GDM1 (cell line): ENCODE measurements around the gene PANK3.
"Not testable (repeated sequence)": the region's sequence is repeated elsewhere in the genome, so short reads cannot be mapped to it uniquely, and the experiment has no call there.

Experiments used
- DNase-seq: peaks from one replicate; lab custom pipeline; 2025; lab: John Stamatoyannopoulos, UW

The PANK3 gene

GRCh38 chr5:168578538-168579487, at the start of gene PANK3:
Gene PANK3, minus strand, starts transcription at chr5:168579368. Its CDS starts 85 bp downstream, at chr5:168579283.
- peak; percentile 73 for DNase-seq

DNA sequence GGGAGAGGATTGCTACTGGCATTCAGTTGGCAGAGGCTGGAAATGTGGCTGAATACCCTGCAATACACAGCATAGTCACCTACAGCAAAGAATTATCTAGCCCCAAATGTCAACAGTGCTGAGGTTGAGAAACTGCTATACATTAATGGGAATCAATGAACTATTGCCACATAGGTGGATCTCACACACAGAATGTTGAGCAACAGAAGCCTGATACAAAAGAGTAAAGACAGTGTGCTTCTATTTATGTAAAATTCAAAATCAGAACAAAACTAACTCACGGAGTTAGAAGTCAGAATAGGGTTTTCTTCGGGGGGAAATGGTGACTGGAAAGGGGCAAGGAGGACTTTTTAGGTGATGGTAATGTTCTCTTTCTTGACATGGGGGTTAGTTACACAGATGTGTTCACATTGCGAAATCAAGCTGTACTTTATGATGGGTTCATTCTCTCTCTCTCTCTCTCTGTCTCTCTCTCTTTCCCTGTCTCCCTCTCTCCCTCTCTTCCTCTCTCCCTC, 45.7 kb upstream of the PANK3 start:
- DNase-seq, result no peak

DNA sequence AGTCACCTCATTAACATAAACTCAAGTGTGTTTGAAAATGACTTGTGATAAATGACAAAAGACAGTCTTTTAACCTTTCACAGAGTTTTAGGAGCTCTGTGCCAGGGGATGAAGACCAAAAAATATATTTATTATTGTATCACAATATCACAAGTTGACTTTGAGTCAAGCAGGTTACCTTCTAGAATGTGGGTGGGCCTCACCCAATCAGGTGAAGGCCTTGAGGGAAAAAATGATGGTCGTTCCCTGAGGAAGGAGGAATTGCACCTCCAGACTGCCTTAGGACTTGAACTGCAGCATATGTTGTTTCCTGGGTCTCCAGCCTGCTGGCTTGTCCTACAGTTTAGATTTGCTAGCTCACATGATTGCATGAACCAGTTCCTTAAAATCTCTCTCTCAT, 41.6 kb upstream of the PANK3 start:
- DNase-seq, result no peak

DNA sequence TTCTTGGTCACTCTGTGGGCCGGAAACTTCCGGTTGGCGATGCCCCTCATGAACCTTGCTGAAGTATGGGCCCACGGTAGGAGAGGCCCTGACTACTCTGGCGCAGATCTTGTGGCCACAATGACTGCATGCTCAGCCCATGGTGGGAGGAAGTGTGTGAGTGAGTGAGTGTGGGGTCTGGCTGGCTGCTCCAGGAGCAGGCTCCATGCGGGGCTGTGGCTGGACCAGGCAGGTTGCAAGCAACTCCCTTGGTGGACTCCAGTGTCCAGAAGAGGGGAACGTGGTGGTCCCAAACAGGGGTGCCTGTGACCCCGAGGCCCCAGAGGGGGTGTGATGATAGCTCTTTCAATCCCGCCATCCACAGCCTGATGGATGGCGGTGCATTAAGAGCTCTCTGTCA, 35.5 kb upstream of the PANK3 start:
- no peak for DNase-seq

DNA sequence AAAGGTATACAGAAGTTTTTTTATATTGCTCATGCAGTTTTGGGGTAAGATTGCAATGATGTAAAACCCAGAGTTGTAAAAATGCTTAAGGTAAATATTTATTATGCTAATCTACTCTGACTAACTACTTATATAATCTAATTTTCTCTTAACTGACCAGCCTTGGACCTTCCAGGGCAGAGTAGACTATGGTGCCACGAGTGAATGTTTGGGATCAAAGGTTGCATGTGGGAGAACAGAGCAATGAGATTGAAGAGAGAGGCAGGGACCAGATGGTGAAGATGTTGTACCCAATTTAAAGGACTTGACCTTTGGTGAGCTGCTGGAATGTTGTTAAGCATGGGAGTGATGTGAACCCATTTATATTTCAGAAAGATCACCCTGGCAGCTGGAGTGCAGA, 34.8 kb upstream of the PANK3 start:
- DNase-seq, result no peak

GRCh38 chr5:168613396-168613795, 34.2 kb upstream of the PANK3 start:
- DNase-seq, result no peak

DNA sequence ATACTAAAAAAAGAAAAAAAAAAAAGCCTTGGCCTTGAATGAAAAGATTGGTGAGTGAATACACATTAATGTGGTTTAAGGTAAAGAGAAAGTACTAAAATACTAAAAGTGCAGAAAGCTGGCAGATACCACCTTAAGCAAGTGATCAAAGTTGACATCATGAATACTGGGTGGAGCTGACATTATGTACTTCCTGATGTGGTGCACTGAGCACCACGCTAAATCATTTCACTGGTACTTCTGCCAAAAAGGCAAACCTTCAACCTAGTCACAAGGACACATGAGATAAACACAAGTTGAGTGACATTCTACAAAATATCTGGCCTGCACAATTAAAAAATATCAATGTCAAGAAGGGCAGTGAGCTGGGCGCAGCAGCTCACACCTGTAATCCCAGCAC, 33.8 kb upstream of the PANK3 start:
- no peak for DNase-seq

DNA sequence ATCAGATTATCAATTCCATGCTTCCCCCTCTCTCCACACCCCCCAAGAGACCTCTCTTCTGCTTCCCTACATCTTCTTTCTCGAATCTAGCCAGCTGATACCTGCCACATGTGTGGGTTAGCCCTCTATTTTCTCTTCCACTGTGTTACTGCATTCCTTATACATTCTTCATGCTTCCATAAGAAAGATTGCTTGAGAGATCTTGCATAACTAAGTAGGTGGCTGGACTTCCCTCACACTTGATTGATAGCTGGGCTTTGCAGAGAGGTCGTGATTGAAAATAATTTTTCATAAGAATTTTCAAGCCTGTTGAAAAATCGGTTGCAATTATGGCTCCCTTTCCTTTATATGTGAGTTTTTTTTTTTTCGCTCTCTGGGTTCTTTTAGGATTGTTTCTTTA, 33.0 kb upstream of the PANK3 start:
- no peak for DNase-seq

- no peak for DNase-seq
These were observed 32.0 kb upstream of the PANK3 start for GRCh38 chr5:168611165-168611564.

DNA sequence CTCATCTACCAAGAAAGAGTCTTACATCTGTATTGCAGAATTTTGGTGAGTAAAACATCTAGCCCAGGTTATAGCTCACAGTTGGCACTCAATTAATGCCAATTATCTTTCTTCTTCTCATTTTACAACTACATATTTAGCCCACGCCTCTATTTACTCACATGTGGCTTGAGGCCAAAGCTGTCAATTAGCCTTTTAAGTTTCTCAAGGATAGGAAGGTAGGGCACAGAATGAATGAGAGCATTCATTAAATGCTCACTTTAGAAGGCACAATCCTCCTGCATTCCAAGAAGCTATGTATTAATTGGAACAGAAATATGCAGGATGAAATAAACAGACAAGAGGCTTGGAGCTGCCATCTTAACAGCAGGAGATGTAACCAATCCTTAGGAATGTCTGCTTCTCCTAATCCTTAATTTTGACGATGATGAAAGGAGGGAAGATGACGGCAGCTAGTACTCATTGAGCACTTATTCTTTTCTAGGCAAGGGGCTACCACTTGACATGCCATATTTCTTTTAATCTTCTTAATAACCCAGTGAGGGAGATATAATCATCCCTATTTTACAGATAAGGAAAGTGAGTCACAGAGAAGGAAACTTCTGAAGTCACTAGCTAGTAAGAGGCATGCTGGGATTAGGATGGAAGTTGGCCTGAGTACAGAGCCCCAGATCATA, 30.8 kb upstream of the PANK3 start:
- no peak for DNase-seq

DNA sequence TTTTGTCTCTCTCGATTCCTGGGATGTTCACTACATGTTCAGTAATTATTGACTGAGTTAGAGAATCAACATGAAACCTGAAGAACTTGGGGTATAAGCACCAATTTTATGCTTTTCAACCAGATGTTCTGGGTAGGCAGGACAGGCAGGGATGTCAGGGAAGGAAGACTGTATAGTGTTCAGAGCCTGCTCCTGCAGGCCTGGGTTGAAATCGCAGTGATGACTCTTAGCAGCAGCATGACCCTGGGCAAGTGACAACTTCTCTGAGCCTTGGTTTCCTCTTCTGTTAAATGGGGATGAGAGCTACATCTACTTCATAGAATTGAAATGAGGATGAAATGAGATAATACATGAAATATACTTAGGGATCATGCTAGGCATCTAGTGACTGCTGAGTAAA, 29.7 kb upstream of the PANK3 start:
- DNase-seq, result no peak

- no peak for DNase-seq
These were observed 29.2 kb upstream of the PANK3 start for GRCh38 chr5:168608386-168608785.

DNA sequence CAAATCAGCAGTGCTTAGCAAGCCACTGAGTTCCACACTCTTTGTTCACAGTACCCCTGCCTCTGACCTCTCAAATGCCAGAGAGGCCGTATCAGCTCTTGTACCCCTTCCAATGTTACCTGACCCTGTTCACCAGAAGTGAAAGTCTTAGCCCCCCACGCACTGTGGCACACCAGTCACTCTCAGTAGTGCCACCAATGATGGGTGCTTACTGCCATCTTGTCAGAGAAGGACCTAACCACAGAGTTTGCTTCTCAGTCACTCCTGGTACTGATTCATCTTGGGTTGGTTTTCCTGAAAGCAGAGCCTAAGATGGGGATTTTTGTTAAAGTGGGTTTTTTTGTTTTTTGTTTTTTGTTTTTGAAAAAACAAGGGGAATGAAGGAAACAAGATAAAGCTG, 28.8 kb upstream of the PANK3 start:
- no peak for DNase-seq

DNA sequence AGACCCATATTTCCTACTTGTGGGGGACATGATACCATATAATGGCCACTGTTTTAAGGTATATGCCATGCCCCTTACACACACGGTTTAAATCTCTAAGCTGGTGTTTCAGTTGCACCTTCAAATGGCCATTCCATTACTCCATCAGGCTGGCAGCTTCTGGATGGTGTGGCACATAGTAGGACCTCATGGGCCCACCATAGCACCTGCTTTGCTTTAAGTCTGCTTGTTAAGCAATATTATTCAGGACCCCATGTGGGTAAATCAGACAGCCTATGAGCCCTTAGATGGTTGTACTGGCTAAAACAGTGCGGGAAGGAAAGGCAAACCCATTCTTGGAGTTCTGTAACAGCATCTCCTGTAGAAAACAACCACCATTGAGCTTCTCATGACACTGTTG, 27.4 kb upstream of the PANK3 start:
- DNase-seq, result no peak

- no peak for DNase-seq
These were observed 25.3 kb upstream of the PANK3 start for GRCh38 chr5:168604436-168604835.

DNA sequence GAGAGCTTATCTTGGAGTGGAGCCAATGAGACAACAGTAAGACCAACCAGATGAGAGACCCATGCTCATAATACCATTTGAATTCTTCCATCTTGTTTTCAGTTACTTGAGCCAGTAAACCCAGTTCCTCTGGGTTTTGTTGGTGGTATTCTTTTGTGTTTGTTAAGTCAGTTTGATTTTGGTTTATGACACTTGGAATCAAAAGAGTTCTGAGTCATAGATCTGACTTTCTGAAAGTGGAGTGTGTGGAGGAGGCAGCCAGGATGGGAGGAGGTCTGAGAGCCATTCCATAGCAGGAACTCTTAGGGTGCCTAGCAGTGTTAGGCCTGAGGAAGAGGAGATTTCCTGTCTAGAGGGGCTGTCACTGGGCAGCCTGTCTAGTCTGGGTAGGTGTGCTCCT, 24.6 kb upstream of the PANK3 start:
- DNase-seq, result no peak

DNA sequence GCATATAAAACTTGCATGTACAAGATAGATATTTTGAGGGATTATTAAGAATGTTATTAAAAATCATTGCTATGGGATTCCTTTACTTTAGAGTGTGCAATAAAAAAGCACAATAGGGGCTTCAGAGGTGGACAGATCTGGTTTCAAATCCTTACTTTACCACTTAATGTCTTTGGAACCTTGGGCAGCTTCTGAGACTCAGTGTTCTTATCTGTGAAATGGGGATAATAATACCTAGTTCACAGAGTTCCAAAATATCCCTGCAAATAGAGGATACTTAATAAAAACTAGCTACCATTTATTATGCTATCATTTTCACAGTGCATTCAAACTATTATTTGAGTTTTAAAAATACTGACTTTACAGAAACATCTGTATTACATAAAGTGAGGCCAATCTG, 23.3 kb upstream of the PANK3 start:
- DNase-seq, result no peak

- DNase-seq, result no peak
These were observed 22.8 kb upstream of the PANK3 start for GRCh38 chr5:168601972-168602371.

DNA sequence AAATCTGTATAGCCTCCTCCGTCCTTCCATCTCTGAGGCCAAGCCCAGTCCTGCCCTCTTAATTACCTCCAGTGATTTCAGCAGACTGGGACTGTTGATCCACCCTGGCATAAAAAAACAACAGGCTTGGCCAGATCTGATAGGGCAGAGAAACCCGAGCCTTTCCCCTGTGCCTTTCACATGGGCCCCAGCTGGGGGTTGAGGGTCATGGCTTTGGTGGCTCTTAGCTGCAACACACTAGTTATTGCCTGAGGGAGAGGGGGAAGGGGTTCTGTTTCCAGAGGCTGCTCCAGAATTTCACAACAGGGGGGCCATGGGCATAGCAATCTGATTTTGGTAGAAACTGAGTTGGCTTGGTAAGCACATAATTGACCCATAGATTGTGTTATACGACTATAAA, 21.2 kb upstream of the PANK3 start:
- DNase-seq, result no peak

- no peak for DNase-seq
These were observed 20.7 kb upstream of the PANK3 start for GRCh38 chr5:168599826-168600225.

DNA sequence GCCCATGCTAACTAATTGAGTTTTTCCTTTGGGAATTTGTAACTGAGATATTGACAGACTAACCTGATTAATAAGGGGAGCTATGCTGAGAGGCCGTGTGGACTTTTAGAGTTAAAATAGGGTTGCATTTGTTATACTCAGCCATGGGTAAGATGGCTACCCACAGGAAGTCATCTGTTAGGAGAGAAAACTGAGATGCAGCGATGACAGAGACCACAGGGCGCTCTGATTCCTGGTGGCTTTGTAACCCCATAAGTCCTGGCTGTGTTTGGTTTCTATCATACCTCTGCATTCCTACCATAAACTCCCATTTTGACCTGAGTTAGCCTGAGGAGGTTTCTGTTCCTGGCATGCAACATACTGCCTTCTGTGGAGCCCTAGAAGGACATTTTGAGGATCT, 19.5 kb upstream of the PANK3 start:
- no peak for DNase-seq

DNA sequence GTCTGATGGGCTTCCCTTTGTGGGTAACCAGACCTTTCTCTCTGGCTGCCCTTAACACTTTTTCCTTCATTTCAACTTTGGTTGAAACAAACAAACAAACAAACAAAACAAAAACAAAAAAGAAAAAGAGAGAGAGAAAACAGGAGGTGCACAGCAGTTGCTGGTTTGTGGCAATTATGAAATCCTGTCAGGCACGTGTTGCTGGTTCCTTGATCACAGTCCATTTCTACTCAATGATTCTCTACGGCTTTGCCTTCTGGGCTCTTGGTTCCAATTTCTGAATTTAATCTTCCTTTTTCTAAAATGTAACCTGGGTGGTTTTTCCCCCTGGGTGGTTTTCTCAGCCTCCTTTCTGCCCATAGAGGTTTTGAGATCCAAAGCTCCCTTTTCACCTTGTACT, 17.8 kb upstream of the PANK3 start:
- no peak for DNase-seq

- DNase-seq, result not testable (repeated sequence)
These were observed 17.0 kb upstream of the PANK3 start for GRCh38 chr5:168596122-168596521.
